Upper lobe of left lung (tissue), 6 donors: Measurements from ENCODE around the gene BTRC. TPM values are rescaled to one million over a fixed set of nuclear protein-coding genes. Genes with fewer than 3 reads are reported as not detected.

Source experiments
- ATAC-seq, 2 donors: fragments of 200-7000 bp; cut with Tn5 transposase; one replicate each; pipeline ENCODE4 v1.9.1; 2022; ENCODE audit warnings: mild to moderate bottlenecking in 2 of 2, moderate library complexity in 2 of 2; ENCODE audit not compliant: low FRiP score in 2 of 2
- DNase-seq, 2 donors: peaks; one replicate each; pipeline ENCODE4 v3.0.0-alpha.2; 2019 to 2020
- H3K27ac ChIP-seq, 4 donors: fragments of 200-600 bp; sonication (generic); one replicate each; pipeline ENCODE4 v1.5.1; 2016 to 2019
- H3K27me3 ChIP-seq, 4 donors: fragments of 200-600 bp; sonication (generic); one replicate each; pipeline ENCODE4 v1.5.1; 2017 to 2019
- H3K36me3 ChIP-seq, 4 donors: fragments of 200-600 bp; sonication (generic); one replicate each; pipeline ENCODE4 v1.5.1; 2016 to 2019
- H3K4me1 ChIP-seq, 4 donors: fragments of 200-600 bp; sonication (generic); one replicate each; pipeline ENCODE4 v1.5.1; 2018 to 2019
- H3K4me3 ChIP-seq, 4 donors: fragments of 200-600 bp; sonication (generic); one replicate each; pipeline ENCODE4 v1.5.1; 2017 to 2019; ENCODE audit warnings: mild to moderate bottlenecking in 2 of 4, moderate library complexity in 1 of 4
- H3K9me3 ChIP-seq, 4 donors: fragments of 200-600 bp; sonication (generic); one replicate each; pipeline ENCODE4 v1.5.1; 2018 to 2019
- CTCF ChIP-seq, 6 experiments: fragments of 450-650 bp in 4 of 6; fragments of 200-600 bp in 2 of 6; sonication (generic) in 2 of 6; IDR thresholded peaks; one replicate each; pipeline ENCODE4 v1.5.1; 2016 to 2019; ENCODE audit warnings: antibody characterized with exemption in 6 of 6
- EP300 ChIP-seq, 4 donors: sonication (generic); formaldehyde crosslinking; IDR thresholded peaks; one replicate each; pipeline ENCODE4 v1.5.1; 2017; ENCODE audit warnings: antibody characterized with exemption in 4 of 4, control low read depth in 2 of 4
- POLR2A ChIP-seq, 4 donors: fragments of 450-650 bp; IDR thresholded peaks; one replicate each; pipeline ENCODE4 v1.5.1; 2016 to 2017; ENCODE audit warnings: antibody characterized with exemption in 4 of 4, mild to moderate bottlenecking in 2 of 4
- POLR2AphosphoS5 ChIP-seq, 2 donors: sonication (generic); formaldehyde crosslinking; IDR thresholded peaks; one replicate each; pipeline ENCODE4 v1.5.1; 2017; ENCODE audit warnings: antibody characterized with exemption in 2 of 2
- WGBS, 2 donors: methylation state at CpG; one replicate each; pipeline ENCODE4 v1.1.5; 2017 to 2018; 5-methylcytosine and 5-hydroxymethylcytosine counted together
- total RNA-seq, 6 donors: library from RNA; depleted of rRNA in 4 of 6; stranded (reverse); fragments of >200 nt in 4 of 6; gene quantifications; one replicate each; pipeline versions ENCODE4 v1.1.0 to v1.2.1, GENCODE V29; 2016 to 2021
- donor health status: DM: no; HTN: no; CAD: no; lungs with moderate emphysema.
- donor health status: DM: no; HTN: yes; CAD: no; lungs with severe emphysema.

BTRC gene
- total RNA-seq: 10 to 100 TPM in 4 of 6 donors, 1 to 10 TPM in 2; 8.5 to 21.0 (median 11.6) TPM

DNA sequence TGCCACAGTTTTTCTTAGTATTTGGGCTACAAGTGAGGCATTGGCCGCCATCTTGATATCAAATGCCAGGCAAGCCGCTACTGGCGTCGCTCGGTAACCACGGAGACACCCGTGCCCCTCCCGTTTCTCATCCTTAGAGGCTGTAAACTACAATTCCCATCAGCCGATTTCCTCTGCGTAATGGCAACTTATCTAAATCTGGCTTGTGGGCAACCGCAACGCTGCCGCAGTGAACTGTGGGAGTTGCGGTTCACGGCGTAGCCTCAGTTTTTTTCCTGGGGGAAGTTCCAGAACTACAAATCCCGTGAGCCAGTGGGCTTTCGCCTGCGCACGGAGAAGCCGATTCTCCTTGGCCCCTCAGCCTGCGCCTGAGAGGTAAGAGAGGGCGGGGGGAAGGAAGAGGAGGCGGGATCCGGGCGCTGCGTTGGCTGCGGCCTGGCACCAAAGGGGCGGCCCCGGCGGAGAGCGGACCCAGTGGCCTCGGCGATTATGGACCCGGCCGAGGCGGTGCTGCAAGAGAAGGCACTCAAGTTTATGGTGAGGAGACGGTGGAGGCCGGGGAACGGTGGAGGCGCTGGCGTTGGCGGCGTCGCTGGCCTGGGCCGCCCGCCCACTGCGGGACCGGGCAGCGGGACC lies at the start of gene BTRC:
TSS of gene BTRC (plus strand) at position 474 of the 636 bp plus-strand sequence. CDS start at position 490, 16 bp downstream.
- Histone ChIP-seq H3K27me3 (no peaks in the 10 kb centered on the region), H3K4me1 (peaks cover 6 to 15% (median 10%) of the 10 kb centered on the region in 4 donors), H3K9me3 (no peaks in the 10 kb centered on the region), H3K36me3 (no peaks in the 10 kb centered on the region), H3K27ac (peak within 1 kb of the TSS; percentile 75 to 92 (median 85)), H3K4me3 (peak within 1 kb of the TSS; percentile 62 to 96 (median 82))
- peak in 3 of 4 donors; percentile 28 to 78 (median 78) for TF ChIP-seq POLR2A (IDR thresholded peaks at IDR 0.05)
- peak in 1 of 6 experiments; percentile 16 for TF ChIP-seq CTCF (IDR thresholded peaks at IDR 0.05)
- TF ChIP-seq POLR2AphosphoS5 (IDR thresholded peaks at IDR 0.05): peak; percentile 60 to 81
- TF ChIP-seq EP300 (IDR thresholded peaks at IDR 0.05): peak in 1 of 4 donors; percentile 69
- DNase-seq: peak; percentile 96 to 98
- ATAC-seq: peak; percentile 99
- 1% methylated on average over 35 to 50 of the region's 50 CpGs for whole genome bisulfite sequencing, 2 donors

- Histone ChIP-seq H3K4me1 (no peaks in the 10 kb centered on the region), H3K4me3 (no peak overlapping the region), H3K27me3 (no peaks in the 10 kb centered on the region), H3K9me3 (no peaks in the 10 kb centered on the region), H3K36me3 (no peaks in the 10 kb centered on the region), H3K27ac (no peak overlapping the region)
- 89 to 92% methylated on average over 9 of the region's 9 CpGs for WGBS, 2 donors
- ATAC-seq (no peak), DNase-seq (no peak)
- TF ChIP-seq CTCF (IDR thresholded peaks at IDR 0.05): no peak
Observed at GRCh38 chr10:101304316-101304715, 49.6 kb upstream of the BTRC start.

- DNase-seq (no peak), ATAC-seq (no peak)
- 59 to 68% methylated on average over 11 to 17 of the region's 17 CpGs for WGBS, 2 donors
- no peaks in the 10 kb centered on the region for H3K9me3 ChIP-seq
- H3K4me3 ChIP-seq: no peak overlapping the region
- no peak overlapping the region for H3K27ac ChIP-seq
- H3K4me1 ChIP-seq: peaks cover 0 to 3% (median 0%) of the 10 kb centered on the region in 4 donors
- TF ChIP-seq CTCF (IDR thresholded peaks at IDR 0.05) (no peak), EP300 (IDR thresholded peaks at IDR 0.05) (no peak), POLR2A (IDR thresholded peaks at IDR 0.05) (no peak), POLR2AphosphoS5 (IDR thresholded peaks at IDR 0.05) (no peak)
- H3K36me3 ChIP-seq: no peaks in the 10 kb centered on the region
- H3K27me3 ChIP-seq: peaks cover 0 to 4% (median 0%) of the 10 kb centered on the region in 4 donors
Observed at GRCh38 chr10:101305320-101306241, 48.4 kb upstream of the BTRC start.

DNA sequence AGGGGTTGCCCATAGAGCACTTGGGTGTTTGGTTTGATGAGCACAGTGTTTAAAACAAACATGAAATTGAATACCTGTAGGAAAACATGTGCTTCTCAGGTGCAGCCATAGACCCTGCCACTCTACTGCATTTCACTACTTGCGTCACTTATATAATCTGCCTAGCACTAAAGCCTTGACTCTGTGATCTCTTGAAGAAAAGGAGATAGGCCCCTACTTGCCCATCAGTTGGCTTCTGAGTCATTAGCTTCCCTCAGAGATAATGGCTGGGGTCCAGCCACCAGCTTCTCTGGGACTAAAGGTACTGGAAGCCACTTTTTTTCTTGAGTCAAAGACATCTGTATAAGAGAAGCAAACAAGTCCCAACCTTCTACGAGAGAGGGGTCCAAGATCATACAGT lies 45.9 kb upstream of the BTRC start:
- peaks cover 0 to 16% (median 2%) of the 10 kb centered on the region in 4 donors for H3K4me1 ChIP-seq
- no peak overlapping the region for H3K4me3 ChIP-seq
- H3K27ac ChIP-seq: no peak overlapping the region
- no peaks in the 10 kb centered on the region for H3K9me3 ChIP-seq
- no peaks in the 10 kb centered on the region for H3K36me3 ChIP-seq
- H3K27me3 ChIP-seq: peaks cover 0 to 8% (median 4%) of the 10 kb centered on the region in 4 donors
- ATAC-seq (no peak), DNase-seq (no peak)
- WGBS, 2 donors: 69 to 90% methylated on average over 2 of the region's 2 CpGs
- TF ChIP-seq EP300 (IDR thresholded peaks at IDR 0.05) (no peak), CTCF (IDR thresholded peaks at IDR 0.05) (no peak), POLR2A (IDR thresholded peaks at IDR 0.05) (no peak), POLR2AphosphoS5 (IDR thresholded peaks at IDR 0.05) (no peak)
